Stimulated activated CD4-positive, alpha-beta T cell treated with anti-CD3 and anti-CD28 coated beads, Interleukin-4, amount 100 ng/mL, for 4 hours (primary cell): Measurements from ENCODE around the gene DMGDH.

Experiments
- DNase-seq, 2 experiments: peaks; one replicate each; pipeline ENCODE4 v3.0.0-alpha.2; 2020

Gene DMGDH

GRCh38 chr5:79069488-79070349, at the start of gene DMGDH, which contains the start of gene BHMT2:
Gene DMGDH (minus strand): TSS chr5:79069674. CDS start chr5:79069620, 54 bp downstream.
Gene BHMT2 (plus strand): TSS chr5:79069767. CDS start chr5:79069783, 16 bp downstream.
- no peak for DNase-seq

GRCh38 chr5:79112703-79113058, 43.2 kb upstream of the DMGDH start:
- DNase-seq = no peak

- no peak for DNase-seq
Measured at GRCh38 chr5:79111960-79112702, 42.7 kb upstream of the DMGDH start.

GRCh38 chr5:79111387-79111959, 42.0 kb upstream of the DMGDH start, which contains the start of gene BHMT:
Gene BHMT (plus strand): TSS chr5:79111809. CDS start chr5:79111886, 77 bp downstream.
- no peak for DNase-seq

GRCh38 chr5:79109527-79110492, 40.3 kb upstream of the DMGDH start:
- peak; percentile 9 to 24 for DNase-seq

- DNase-seq = no peak
Measured at GRCh38 chr5:79108792-79109191, 39.3 kb upstream of the DMGDH start.

- no peak for DNase-seq
Measured at GRCh38 chr5:79108086-79108485, 38.6 kb upstream of the DMGDH start.

- DNase-seq = no peak
Measured at GRCh38 chr5:79107020-79107796, 37.7 kb upstream of the DMGDH start.

- DNase-seq = no peak
Measured at GRCh38 chr5:79105868-79106267, 36.4 kb upstream of the DMGDH start.

- no peak for DNase-seq
Measured at GRCh38 chr5:79093762-79094161, 24.3 kb upstream of the DMGDH start.

GRCh38 chr5:79091064-79091463, 21.6 kb upstream of the DMGDH start:
- no peak for DNase-seq

- DNase-seq = no peak
Measured at GRCh38 chr5:79088507-79088906, 19.0 kb upstream of the DMGDH start.

- no peak for DNase-seq
Measured at GRCh38 chr5:79086116-79086515, 16.6 kb upstream of the DMGDH start.

- no peak for DNase-seq
Measured at GRCh38 chr5:79081779-79082178, 12.3 kb upstream of the DMGDH start.

- DNase-seq = no peak
Measured at GRCh38 chr5:79080804-79081203, 11.3 kb upstream of the DMGDH start.

- peak in 1 of 2 experiments; percentile 14 for DNase-seq
Measured at GRCh38 chr5:79077680-79078365, 8.3 kb upstream of the DMGDH start.

- no peak for DNase-seq
Measured at GRCh38 chr5:79076819-79077218, 7.3 kb upstream of the DMGDH start.

- DNase-seq = no peak
Measured at GRCh38 chr5:79075646-79076426, 6.4 kb upstream of the DMGDH start.

GRCh38 chr5:79074641-79075040, 5.2 kb upstream of the DMGDH start:
- no peak for DNase-seq

- no peak for DNase-seq
Measured at GRCh38 chr5:79070350-79070667, 835 bp upstream of the DMGDH start.
